ENCODE results near the gene CDK11B. TPM values are rescaled to one million over a fixed set of nuclear protein-coding genes. Genes with fewer than 3 reads are reported as not detected.
"Not testable (repeated sequence)": the region's sequence is repeated elsewhere in the genome, so short reads cannot be mapped to it uniquely, and the experiment has no call there.

CDK11B gene
- polyA plus RNA-seq, 4 donors = 36.8 to 47.7 (median 42.4) TPM

- DNase-seq (ENCODE audit: low read depth in 4 of 4, low spot score in 2 of 4) = no peak
These were observed 24.5 kb upstream of the CDK11B start for GRCh38 chr1:1683104-1683905.

GRCh38 chr1:1680912-1681273 is 22.1 kb upstream of the CDK11B start:
- DNase-seq (ENCODE audit: low read depth in 4 of 4, low spot score in 2 of 4) = no peak

GRCh38 chr1:1680031-1680911 is 21.5 kb upstream of the CDK11B start:
- no peak for DNase-seq (ENCODE audit: low read depth in 4 of 4, low spot score in 2 of 4)

DNA sequence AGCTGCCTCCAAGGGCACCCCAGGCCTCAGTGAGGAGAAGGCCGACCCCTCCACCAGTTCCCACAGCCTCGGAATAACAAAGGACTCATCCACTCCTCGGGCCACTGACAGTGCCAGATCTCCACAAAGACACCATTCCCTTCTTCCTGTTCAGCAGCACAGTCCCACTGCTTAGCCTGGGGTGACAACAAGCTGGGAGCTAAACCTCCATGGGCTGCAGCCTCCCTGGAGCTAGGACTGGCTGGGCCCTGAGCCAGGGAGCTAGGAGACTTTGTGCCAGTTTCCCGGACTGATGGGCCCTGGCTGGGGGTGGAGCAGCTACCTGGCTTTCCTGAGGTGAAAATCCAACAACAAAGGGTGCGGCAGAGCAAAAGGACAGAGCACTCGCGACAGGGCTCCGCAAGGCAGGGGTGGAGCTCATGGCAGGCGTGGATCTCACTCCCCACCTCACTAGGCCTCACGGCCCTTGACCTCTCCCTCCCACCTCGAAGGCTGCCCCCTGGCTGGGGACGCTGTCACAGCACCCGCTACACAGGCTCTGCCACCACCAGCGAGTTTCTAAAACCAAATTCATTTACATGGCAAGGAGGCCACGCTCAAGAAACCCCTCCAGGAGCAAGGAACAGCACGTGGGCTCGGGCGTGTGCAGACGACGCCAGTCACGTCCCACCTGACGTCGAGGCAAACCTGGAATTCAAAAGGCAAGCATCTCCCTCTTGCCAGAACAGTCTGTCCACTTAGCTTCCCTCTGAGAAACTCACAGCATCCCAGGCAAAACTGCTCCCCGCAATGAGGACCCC is 20.0 kb upstream of the CDK11B start:
- no peak for DNase-seq (ENCODE audit: low read depth in 4 of 4, low spot score in 2 of 4)

DNA sequence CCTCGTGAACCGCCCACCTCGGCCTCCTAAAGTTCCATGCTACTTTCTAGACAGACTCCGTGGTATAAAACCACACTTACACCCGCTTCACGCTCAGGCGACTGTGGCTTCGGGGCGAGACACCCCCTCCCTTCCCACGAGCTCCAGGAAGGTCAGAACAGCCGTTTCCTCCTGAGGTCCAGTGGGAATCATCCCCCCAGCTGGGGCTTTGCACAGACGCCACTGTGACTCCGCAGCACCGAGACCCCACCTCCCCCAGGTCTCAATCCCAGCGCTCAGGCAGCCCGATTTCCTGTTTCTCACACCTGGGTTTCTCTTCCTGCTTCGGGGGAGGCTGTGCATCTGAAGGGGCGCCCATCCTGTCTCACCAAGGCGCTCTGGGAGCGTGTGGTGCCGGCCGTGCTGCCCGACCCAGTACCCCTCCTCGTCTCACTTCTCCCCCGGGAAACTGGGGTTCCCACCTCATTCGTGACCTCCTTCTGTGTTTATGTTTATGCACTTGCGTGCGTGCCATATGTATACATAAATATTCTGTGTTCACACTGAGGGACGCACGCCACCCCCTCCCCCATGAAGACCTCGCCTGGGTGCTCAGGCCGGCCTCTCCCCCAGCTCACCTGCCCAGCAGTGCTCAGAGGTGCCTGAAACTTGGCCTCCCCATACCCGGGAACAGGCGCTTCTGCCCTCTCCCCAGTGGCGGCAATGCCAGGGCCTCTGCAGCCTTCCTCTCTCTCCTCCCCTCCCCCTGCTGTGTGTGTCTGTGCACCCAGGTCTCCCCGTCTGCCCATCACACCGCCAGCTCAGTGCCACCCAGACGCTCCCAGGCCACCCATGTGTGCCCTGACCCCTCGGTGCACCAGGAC is 19.1 kb upstream of the CDK11B start:
- no peak for DNase-seq (ENCODE audit: low read depth in 4 of 4, low spot score in 2 of 4)

DNA sequence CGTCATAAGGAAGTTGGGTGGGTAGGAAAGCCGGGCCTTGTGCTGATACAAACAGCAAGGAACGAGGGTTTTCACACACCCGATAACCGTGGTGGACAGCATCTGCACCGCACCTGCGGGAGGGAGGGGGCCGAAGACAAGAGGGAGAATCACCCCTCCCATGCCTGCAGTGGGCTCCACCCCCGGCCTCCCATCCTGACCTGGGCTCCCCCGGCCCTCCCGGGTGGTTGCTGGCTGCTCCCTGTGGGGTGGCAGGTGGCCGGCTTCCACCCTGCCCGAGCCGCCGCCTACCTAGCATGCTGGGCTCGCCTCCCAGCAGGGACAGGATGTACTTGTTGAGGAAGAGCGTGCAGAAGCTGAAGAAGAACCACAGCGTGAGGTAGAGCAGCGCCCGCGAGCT is 17.3 kb upstream of the CDK11B start:
- not testable (repeated sequence) for DNase-seq (ENCODE audit: low read depth in 4 of 4, low spot score in 2 of 4)

DNA sequence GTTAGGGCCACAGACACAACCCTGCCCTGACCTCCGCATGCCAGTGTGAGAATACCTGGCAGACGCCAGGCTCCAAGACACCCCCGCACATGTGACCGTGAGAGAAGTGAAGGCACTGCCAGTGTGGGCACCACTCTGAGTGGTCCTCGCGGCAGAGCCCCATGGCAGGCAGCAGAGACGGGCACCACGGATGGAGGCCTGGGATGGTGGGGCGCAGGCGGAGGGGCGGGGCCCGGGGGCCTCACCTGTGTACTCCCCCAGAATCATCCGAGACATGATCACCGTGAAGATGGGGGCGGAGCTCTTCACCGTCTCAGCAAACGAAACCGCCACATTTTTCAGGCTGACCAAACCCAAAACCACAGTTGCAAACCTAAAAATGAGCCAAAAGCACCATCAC is 16.4 kb upstream of the CDK11B start:
- DNase-seq (ENCODE audit: low read depth in 4 of 4, low spot score in 2 of 4) = not testable (repeated sequence)

DNA sequence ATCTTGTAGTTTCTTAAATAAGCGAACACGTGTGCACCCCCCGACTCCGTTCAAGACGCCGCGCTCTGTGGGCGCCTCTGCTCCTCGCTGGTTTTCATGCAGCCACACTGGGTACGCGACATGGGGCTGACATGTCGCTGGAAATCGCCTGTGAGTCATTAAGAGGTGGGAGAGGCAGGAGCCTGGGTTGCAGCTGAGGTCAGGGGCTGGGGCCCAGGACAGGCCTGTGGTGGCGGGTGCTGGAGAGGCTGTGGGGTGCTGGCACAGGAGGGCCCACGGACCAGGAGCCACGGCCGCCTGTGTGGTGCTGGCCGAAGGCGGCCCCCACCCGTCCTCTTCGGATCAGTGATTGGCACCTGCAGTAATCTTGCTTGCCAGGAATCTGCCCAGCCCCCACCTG is 16.0 kb upstream of the CDK11B start:
- DNase-seq (ENCODE audit: low read depth in 4 of 4, low spot score in 2 of 4) = not testable (repeated sequence)

- no peak for DNase-seq (ENCODE audit: low read depth in 4 of 4, low spot score in 2 of 4)
These were observed 13.6 kb upstream of the CDK11B start for GRCh38 chr1:1672181-1672965.

DNA sequence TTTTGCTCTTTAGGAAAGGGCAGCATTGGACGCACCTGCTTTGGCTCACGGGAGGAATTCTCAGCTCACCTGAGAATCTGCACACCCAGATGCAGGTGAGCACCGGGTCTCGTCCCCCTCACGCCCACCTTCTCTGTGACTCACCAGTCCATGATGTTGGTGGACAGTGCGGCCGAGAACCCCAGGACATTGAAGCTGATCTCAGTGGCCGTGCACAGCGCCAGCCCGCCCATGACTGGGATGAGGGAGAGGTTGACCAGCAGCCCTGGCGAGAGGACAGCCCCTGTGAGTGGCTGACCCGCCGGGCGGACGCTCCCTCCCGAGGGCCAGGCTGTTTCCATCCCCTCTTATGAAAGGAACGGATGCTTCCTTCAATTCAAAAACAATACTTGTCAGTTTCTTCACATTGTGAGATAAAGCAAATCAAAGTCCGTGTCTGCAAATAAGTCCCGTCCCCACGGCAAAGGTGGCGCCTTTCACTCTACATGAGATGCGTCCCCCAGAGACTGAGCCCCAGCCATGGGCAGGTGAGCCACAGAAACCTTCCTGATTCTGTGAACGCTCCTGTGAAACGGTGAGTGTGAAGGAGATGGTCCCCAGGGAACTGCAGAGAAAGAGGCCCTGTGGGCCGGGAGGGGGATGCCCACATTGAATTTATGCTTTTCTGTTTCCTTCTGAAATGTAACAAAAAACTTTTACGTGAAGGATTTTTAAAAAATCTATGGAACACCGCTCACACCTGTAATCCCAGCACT is 12.7 kb upstream of the CDK11B start:
- no peak for DNase-seq (ENCODE audit: low read depth in 4 of 4, low spot score in 2 of 4)

DNA sequence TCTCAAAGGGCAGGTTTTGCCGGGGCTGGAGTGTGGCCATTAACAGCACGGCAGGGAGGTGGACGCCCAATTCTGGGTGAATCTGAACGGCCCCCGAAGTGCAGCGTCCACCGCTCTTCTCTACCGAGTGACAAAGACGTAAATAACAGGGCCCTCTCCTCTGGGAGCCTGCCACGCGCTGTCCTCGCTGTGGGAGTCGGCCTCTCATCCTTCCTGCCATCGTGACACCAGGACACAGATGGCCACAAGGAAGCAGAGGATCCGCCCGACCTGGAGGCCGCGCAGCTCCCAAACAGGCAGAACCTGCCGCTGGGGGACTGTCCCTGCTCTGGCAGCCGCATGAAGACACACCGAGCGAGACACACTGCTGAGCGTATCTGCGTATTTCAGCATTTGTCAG is 12.1 kb upstream of the CDK11B start:
- DNase-seq (ENCODE audit: low read depth in 4 of 4, low spot score in 2 of 4) = no peak

- DNase-seq (ENCODE audit: low read depth in 4 of 4, low spot score in 2 of 4) = no peak
These were observed 10.9 kb upstream of the CDK11B start for GRCh38 chr1:1669468-1670440.

DNA sequence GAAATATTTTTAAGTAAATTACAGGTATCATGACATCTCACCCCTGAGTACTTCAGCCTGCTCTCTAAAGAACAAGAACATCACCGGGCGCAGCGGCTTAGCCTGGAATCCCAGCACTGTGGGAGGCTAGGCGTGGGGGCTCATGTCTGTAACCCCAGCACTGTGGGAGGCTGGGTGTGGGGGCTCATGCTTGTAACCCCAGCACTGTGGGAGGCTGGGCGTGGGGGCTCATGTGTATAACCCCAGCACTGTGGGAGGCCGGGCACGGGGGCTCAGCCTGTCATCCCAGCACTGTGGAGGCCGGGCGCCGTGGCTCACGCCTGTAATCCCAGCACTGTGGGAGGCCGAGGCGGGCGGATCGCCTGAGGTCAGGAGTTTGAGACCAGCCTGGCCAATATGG is 7.7 kb upstream of the CDK11B start:
- DNase-seq (ENCODE audit: low read depth in 4 of 4, low spot score in 2 of 4) = no peak

DNA sequence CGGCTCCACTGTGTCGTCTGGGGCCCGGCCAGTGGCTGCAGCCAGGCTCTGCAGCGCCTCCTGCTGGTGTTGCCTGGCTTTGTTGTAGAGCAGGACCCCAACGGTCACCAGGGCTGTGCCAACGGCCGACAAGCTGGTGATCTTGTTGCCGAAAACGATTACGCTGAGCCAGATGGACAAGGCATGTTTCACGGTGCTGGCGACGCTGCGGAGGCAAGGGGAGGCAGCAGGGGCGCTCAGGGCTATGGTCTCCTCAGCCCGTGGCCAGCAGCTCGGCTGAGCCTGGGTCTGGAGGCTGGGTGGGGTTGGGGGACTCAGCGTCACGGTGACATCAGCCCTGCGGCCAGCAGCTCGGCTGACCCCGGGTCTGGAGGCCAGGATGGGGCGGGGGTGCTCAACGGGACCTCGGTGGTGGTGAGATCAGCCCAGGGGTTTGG is 7.0 kb upstream of the CDK11B start:
- no peak for DNase-seq (ENCODE audit: low read depth in 4 of 4, low spot score in 2 of 4)

DNA sequence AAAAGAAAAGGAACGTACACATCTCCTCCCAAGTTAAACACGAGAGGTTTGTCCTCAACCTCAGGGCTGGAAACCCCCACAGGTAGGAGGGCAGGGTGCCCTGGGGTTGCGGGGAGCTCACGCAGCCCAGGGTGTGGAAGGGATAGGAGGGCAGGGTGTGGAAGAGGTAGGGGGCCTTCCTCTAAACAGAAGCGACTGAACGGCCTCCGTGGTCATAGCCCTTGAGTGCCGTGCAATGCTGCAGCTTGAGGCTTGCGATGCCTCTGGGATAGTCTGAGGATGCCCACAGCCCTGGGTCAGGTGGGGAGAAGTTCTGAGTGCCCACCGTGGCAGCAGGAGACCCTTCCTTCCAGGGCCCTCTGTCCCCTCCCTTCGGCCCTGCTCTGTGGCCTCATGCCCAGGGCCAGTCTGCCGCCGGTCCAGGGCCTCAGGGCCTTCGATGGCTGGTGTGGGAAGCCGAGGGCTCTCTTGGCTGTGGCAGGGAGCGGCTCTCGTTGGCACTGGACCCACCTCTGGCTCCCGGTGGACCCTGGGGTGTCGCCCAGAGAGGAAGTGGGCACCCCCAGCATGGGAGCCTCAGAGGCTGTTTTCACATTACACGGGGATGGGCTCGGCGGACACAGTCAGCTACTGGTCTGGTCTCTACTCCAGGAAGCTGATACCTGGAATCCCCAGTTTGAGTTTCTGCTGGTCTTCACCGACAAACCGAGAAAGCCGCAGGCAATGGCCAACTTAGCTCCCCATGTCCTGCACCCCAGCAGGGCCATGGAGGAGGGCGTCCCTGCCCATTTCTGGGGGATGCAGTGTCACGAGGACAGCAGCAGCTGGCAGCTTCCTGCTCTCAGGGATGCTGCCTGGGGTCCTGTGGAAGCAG is 6.4 kb upstream of the CDK11B start:
- no peak for DNase-seq (ENCODE audit: low read depth in 4 of 4, low spot score in 2 of 4)

DNA sequence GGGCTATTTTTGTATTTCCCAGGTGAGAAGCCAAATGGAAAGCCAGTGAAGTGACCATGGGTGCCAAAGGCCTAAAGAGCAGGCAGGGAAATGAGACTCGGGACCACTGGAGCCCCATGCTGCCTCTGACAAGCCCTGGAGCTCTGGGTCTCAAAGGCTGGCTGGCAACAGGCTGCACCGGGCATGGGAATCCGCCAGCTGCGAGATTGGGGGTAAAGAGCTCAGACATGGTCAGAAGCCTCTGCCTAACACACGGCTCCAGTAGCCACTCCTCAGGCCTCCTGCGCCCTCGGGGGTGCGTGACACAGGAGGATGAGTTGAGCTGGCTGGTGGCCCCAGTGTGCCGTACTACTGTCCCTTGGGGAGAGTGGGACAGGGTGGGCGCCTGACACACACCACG is 5.5 kb upstream of the CDK11B start:
- DNase-seq (ENCODE audit: low read depth in 4 of 4, low spot score in 2 of 4) = not testable (repeated sequence)
